Astrocyte (in vitro differentiated cells and primary cell): ENCODE results near the gene VCPKMT. TPM values are rescaled to one million over a fixed set of nuclear protein-coding genes. Genes with fewer than 3 reads are reported as not detected.

Experiments
- DNase-seq: peaks from one replicate; pipeline ENCODE4 v3.0.0-alpha.2; 2010; ENCODE audit warnings: low read depth
- FAIRE-seq: peaks from 2 replicates; lab custom pipeline; 2011; peaks lifted over from hg19 to GRCh38; lab: Jason Lieb, UNC
- H2AFZ ChIP-seq: 2 replicates; pipeline ENCODE4 v1.6.0; 2012; ENCODE audit warnings: low read depth, low read length, inconsistent platforms
- H3K27ac ChIP-seq: 2 replicates; pipeline ENCODE4 v1.5.1; 2011; ENCODE audit warnings: low read depth, low read length, inconsistent platforms
- H3K27me3 ChIP-seq: 2 replicates; pipeline ENCODE4 v1.6.0; 2011; ENCODE audit warnings: low read length, inconsistent platforms; ENCODE audit not compliant: insufficient read depth
- H3K36me3 ChIP-seq: 2 replicates; pipeline ENCODE4 v1.5.1; 2011; ENCODE audit warnings: low read length, inconsistent platforms; ENCODE audit not compliant: insufficient read depth
- H3K4me1 ChIP-seq: 2 replicates; pipeline ENCODE4 v1.5.1; 2011; ENCODE audit warnings: low read length, inconsistent platforms; ENCODE audit not compliant: insufficient read depth
- H3K4me2 ChIP-seq: 2 replicates; pipeline ENCODE4 v1.6.0; 2012; ENCODE audit warnings: low read length, inconsistent platforms
- H3K4me3 ChIP-seq: 2 replicates; pipeline ENCODE4 v1.5.1; 2011; ENCODE audit warnings: low read depth, mild to moderate bottlenecking, low read length, inconsistent platforms; ENCODE audit not compliant: insufficient read depth
- H3K79me2 ChIP-seq: 2 replicates; pipeline ENCODE4 v1.6.0; 2012; ENCODE audit warnings: mild to moderate bottlenecking, low read length, inconsistent platforms; ENCODE audit not compliant: insufficient read depth
- H3K9ac ChIP-seq: 2 replicates; pipeline ENCODE4 v1.6.0; 2012; ENCODE audit warnings: mild to moderate bottlenecking, low read length, inconsistent platforms
- H3K9me3 ChIP-seq: 2 replicates; pipeline ENCODE4 v1.5.1; 2012; ENCODE audit warnings: low read depth, mild to moderate bottlenecking, low read length, inconsistent platforms; ENCODE audit not compliant: insufficient read depth
- H4K20me1 ChIP-seq: 2 replicates; pipeline ENCODE4 v1.6.0; 2012; ENCODE audit warnings: low read length, inconsistent platforms; ENCODE audit not compliant: insufficient read depth
- H3K27ac Mint-ChIP-seq: one replicate; pipeline ENCODE4 v1.8.0; 2021; ENCODE audit warnings: mild to moderate bottlenecking, mixed read lengths; ENCODE audit not compliant: unreplicated experiment
- H3K27me3 Mint-ChIP-seq: one replicate; pipeline ENCODE4 v1.8.0; 2021; ENCODE audit warnings: low read depth, mixed read lengths; ENCODE audit not compliant: unreplicated experiment
- H3K36me3 Mint-ChIP-seq: one replicate; pipeline ENCODE4 v1.8.0; 2021; ENCODE audit warnings: low read depth, mixed read lengths; ENCODE audit not compliant: unreplicated experiment
- H3K4me1 Mint-ChIP-seq: one replicate; pipeline ENCODE4 v1.8.0; 2021; ENCODE audit warnings: low read depth, mixed read lengths; ENCODE audit not compliant: unreplicated experiment
- H3K4me3 Mint-ChIP-seq: one replicate; pipeline ENCODE4 v1.8.0; 2021; ENCODE audit warnings: mild to moderate bottlenecking, moderate library complexity, mixed read lengths; ENCODE audit not compliant: unreplicated experiment
- H3K9me3 Mint-ChIP-seq: one replicate; pipeline ENCODE4 v1.8.0; 2021; ENCODE audit warnings: mild to moderate bottlenecking, mixed read lengths; ENCODE audit not compliant: unreplicated experiment
- EZH2 ChIP-seq: IDR thresholded peaks from 2 replicates; pipeline ENCODE4 v1.6.1; 2012; ENCODE audit warnings: mild to moderate bottlenecking, low read length, inconsistent platforms; ENCODE audit not compliant: insufficient read depth
- total RNA-seq: library from RNA; stranded (reverse); gene quantifications from 2 replicates; pipeline ENCODE4 v1.2.1, GENCODE V29; 2021
- TF ChIP-seq, protein P1 (sequence below): IDR thresholded peaks from 2 replicates; pipeline ENCODE4 v1.5.1; 2011; ENCODE audit warnings: low read depth, mild to moderate bottlenecking, inconsistent platforms, low read length, moderate library complexity; ENCODE audit not compliant: insufficient read depth

The VCPKMT gene
- total RNA-seq, 1 donor from 2014 or later = 8.0 TPM

DNA sequence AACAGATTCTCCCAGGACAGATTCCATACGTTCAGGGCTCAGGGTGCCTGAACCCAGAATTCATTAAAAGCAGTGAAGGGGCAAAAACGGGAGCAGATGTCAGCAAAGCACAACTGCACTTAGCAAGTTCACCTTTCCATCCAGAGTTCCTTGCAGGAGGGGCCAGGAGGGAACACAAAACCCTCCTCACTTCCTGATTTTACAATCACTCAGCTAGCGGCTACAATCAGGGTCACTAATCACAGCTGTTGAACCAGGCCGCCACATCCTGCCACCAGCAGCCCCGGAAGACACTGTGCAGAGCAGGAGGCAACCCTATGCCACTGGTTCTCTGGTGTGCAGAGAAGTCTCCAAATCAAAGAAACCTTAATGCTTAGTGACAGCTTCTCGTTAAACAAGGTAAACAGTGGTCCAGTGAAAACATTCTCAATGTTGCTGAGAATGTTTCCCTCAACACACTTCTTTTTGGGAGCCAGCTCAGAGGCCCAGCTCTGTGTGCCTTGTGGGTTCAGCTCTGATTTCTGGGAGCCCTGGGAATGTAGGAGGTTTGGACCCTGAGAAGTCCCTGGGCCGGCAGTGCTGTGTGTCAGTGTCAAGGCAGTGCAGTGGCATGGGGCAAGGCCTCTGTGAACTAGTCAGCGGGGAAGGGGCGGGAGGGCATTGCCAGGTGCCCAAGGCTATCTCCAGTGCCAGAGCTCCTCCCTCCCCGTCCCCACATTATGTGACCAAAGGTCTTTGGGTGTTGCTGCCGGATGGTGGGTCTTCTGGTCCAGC is 54.5 kb downstream of the VCPKMT start:
- H4K20me1 ChIP-seq = no peaks in the 10 kb centered on the region
- H2AFZ ChIP-seq = peak overlapping the region; percentile 54
- Mint-ChIP-seq H3K27me3 (no peaks in the 10 kb centered on the region), H3K4me3 (no peak overlapping the region), H3K9me3 (no peaks in the 10 kb centered on the region), H3K27ac (peak overlapping the region; percentile 98), H3K36me3 (no peaks in the 10 kb centered on the region), H3K4me1 (peaks cover 32% of the 10 kb centered on the region)
- DNase-seq = peak; percentile 48
- no peaks in the 10 kb centered on the region for H3K36me3 ChIP-seq
- peak overlapping the region; percentile 66 for H3K9ac ChIP-seq
- H3K4me3 ChIP-seq = no peak overlapping the region
- peak overlapping the region; percentile 97 for H3K27ac ChIP-seq
- peaks cover 32% of the 10 kb centered on the region for H3K4me1 ChIP-seq
- no peaks in the 10 kb centered on the region for H3K9me3 ChIP-seq
- H3K79me2 ChIP-seq = no peaks in the 10 kb centered on the region
- H3K4me2 ChIP-seq = peak overlapping the region; percentile 67
- peak; percentile 32 for FAIRE-seq
- TF ChIP-seq EZH2 = no peak
- TF ChIP-seq, protein P1, sequence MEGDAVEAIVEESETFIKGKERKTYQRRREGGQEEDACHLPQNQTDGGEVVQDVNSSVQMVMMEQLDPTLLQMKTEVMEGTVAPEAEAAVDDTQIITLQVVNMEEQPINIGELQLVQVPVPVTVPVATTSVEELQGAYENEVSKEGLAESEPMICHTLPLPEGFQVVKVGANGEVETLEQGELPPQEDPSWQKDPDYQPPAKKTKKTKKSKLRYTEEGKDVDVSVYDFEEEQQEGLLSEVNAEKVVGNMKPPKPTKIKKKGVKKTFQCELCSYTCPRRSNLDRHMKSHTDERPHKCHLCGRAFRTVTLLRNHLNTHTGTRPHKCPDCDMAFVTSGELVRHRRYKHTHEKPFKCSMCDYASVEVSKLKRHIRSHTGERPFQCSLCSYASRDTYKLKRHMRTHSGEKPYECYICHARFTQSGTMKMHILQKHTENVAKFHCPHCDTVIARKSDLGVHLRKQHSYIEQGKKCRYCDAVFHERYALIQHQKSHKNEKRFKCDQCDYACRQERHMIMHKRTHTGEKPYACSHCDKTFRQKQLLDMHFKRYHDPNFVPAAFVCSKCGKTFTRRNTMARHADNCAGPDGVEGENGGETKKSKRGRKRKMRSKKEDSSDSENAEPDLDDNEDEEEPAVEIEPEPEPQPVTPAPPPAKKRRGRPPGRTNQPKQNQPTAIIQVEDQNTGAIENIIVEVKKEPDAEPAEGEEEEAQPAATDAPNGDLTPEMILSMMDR = no peak
- H3K27me3 ChIP-seq = no peaks in the 10 kb centered on the region

DNA sequence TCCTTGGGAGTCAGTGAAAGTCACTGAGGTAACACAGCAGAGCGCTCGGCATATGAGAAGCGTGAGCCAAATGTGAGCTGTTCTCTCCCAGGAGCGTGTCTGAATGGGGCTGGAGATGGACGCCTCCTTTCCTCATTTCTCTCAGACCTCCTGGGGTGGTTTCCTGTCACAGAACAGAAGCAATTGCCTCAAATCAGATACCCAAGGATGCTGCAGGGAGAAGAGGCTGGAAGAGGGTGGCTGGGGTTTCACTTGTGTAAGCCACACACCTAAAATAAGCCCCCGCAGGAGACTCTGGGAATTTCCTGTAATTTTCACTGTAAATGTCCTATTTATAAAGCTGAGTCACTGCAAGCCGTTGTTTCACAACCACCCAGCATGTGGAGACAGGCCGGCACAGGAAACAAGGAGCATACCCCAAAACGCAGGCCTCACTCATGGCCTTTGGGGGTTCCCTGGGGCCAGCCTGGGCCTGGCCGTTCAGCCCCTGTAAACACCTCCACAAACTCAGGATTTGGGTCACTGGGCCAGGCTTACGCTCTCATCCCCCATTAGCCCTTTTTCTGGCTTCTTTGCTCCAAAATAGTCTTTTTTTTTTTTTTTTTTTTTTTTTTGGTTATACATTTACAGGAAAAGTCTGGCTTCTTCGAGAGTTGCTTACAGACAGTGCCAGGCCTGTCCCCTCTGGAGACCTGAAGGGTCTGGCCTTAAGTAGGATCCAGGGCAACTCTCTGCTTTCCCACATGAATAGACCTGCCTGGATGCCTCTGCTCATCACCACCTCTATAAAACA is 55.3 kb downstream of the VCPKMT start:
- Mint-ChIP-seq H3K9me3 (no peaks in the 10 kb centered on the region), H3K27me3 (no peaks in the 10 kb centered on the region), H3K4me1 (peaks cover 35% of the 10 kb centered on the region), H3K27ac (peak overlapping the region; percentile 98), H3K4me3 (no peak overlapping the region), H3K36me3 (no peaks in the 10 kb centered on the region)
- Histone ChIP-seq H3K4me1 (peaks cover 32% of the 10 kb centered on the region), H3K9me3 (no peaks in the 10 kb centered on the region), H3K27ac (peak overlapping the region; percentile 97), H3K79me2 (no peaks in the 10 kb centered on the region), H3K4me3 (no peak overlapping the region), H3K4me2 (peak overlapping the region; percentile 67), H3K9ac (peak overlapping the region; percentile 66), H3K27me3 (no peaks in the 10 kb centered on the region), H3K36me3 (no peaks in the 10 kb centered on the region), H4K20me1 (no peaks in the 10 kb centered on the region), H2AFZ (peak overlapping the region; percentile 65)
- peak; percentile 88 for FAIRE-seq
- peak; percentile 89 for DNase-seq
- no peak for TF ChIP-seq EZH2
- TF ChIP-seq, protein P1 = peak; percentile 10
